Activated CD8-positive, alpha-beta memory T cell treated with anti-CD3 and anti-CD28 coated beads for 36 hours (primary cell): ENCODE data around the gene ING3. TPM values are rescaled to one million over a fixed set of nuclear protein-coding genes. Genes with fewer than 3 reads are reported as not detected.

Source experiments
- CTCF ChIA-PET: fragments of 350-600 bp; sonication (Branson Sonifier 250); formaldehyde crosslinking; loops from one replicate; lab custom pipeline; 2021; ENCODE audit warnings: antibody characterized with exemption; lab: Charles Lee
- POLR2A ChIA-PET: fragments of 350-600 bp; sonication (Branson Sonifier 250); formaldehyde crosslinking; loops from one replicate; lab custom pipeline; 2021; ENCODE audit warnings: antibody characterized with exemption; lab: Charles Lee
- total RNA-seq, 2 experiments: library from RNA; stranded (reverse); gene quantifications; one replicate each; pipeline ENCODE4 v1.2.3, GENCODE V29; 2021

The ING3 gene, protein sequence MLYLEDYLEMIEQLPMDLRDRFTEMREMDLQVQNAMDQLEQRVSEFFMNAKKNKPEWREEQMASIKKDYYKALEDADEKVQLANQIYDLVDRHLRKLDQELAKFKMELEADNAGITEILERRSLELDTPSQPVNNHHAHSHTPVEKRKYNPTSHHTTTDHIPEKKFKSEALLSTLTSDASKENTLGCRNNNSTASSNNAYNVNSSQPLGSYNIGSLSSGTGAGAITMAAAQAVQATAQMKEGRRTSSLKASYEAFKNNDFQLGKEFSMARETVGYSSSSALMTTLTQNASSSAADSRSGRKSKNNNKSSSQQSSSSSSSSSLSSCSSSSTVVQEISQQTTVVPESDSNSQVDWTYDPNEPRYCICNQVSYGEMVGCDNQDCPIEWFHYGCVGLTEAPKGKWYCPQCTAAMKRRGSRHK
- total RNA-seq: 10 to 100 TPM; 24.0 to 25.6 TPM

DNA sequence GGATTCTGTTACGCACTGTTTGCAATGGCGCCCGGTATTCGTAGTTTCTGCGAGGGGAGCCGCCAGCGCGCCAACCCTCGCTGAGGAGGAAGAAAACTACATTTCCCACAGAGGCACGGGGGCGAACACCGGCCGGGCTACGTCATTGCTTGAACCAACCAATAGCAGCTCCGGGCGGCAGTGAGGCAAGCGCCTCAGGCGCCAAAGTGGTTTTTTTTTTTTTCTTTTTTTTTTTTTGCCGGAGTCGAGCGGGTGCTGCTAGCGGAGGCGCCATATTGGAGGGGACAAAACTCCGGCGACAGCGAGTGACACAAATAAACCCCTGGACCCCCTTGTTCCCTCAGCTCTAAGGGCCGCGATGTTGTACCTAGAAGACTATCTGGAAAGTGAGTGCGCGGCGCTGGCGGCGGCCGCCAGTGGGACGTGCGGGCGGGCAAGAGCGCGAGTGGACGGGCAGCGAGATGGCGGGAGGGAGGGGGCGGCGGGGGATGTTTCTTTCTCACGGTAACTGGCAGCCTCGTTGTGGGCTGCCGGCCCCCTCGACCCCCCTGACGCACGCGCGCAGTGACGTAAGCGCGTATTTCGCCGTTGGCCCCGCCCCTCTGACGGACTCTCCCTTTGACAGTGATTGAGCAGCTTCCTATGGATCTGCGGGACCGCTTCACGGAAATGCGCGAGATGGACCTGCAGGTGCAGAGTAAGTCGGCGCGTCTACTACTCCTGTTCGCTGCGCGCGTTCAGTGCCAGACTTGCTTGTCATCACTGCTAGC lies at the start of gene ING3:
Gene ING3, plus strand, starts transcription at position 239 of the 770 bp plus-strand sequence. Its CDS starts 120 bp downstream, at position 359.
- ChIA-PET CTCF (interaction anchor here (0.7 kb wide), 2 partner anchors 543 to 579 kb away, joined by 3 read pairs; no protein-coding TSS in a partner anchor), POLR2A (interaction anchor here (0.6 to 0.7 kb wide), 8 partner anchors 19 to 717 kb away, joined by 3 to 5 read pairs (median 3); no protein-coding TSS in a partner anchor)

DNA sequence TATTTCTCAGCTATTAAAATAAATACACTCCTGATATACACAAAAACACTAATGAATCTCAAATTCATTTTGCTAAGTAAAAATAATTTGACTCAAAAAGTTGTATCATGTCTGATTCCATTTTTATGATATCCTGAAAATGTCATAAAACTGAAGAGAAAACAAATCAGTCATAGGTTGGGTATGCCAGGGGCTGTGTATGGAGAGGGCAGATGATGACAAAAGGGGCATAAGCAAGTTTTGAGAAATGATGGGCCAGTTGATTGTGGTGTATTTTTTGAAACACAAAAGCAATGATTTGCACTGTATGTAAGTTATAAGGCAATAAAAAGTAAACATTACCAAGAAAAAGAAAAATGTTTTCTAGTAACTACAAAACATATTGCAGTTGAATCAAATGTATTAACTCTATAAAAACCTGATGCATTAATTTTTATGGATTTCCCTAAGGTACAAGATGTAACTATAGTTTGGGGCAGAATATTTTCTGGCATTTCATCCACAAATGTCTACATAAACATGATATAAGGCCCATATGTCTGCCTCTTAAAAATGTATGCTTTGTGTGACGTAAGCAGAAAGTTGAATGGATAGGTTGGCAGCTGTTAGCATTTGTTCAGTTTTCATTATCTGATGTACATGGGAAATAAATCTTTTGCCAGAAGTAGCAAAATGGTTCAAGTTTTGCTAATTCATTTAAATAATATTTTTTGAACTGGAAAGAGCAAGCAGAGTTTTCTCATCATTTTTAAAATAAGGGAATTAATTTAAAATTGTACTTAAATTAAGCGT lies 35.1 kb upstream of the ING3 start:
- ChIA-PET POLR2A (no interaction called here), CTCF (no interaction called here)

DNA sequence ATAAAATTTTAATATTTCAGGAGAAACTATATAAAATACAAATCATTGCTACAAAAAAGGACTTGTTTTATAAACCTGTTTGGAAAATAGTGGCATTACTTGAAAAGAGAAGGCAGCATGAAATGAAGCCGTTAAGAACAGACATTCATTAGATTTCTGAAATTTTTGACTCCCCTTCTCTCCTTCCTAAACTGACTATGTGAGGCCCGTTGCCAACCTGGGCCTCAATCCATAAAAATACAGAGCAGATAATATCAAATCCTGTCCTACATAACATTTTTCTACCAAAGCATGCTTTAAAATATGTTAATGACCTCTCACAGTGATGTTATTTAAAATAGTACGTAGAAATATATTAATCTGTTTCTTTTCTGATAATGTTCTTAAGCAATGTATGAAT lies 34.5 kb upstream of the ING3 start:
- CTCF ChIA-PET: no interaction called here
- POLR2A ChIA-PET: no interaction called here

DNA sequence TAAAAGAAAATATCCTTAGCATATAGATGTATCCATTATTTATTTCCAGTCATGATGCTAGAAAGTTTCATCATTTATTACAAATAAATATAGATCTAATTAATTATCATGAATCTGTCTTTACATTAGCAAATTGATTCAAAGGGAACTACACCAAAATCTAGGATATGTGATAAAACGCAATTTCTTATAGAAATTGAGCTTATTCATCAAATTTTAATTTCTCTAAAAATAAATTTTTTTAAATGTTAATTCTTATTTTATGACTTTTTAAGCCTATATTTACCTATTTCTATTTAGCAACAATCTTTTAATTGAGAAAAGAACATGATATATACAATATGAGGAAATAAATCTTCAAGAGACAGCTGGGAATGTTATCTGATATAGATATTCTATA lies 34.0 kb upstream of the ING3 start:
- POLR2A ChIA-PET: no interaction called here
- CTCF ChIA-PET: no interaction called here

DNA sequence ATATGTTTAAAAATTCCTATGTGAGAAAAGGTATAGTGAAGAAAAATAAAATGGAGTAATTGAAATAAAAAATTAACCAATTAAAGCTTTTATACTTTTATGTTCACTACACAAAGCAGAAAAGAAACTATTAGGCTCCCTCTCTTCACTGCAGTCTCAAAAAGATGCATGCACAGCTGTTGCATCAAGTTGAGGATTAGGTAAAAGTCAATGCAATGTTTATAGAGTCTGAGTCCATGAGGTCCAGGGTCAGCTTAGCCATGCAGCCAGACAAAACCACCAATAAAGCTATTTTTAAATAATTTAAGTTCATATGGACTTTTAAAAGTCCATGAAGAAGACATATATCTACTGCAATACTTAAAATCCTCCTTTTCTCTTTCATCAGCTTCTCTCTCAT lies 31.1 kb upstream of the ING3 start:
- ChIA-PET POLR2A (no interaction called here), CTCF (no interaction called here)

DNA sequence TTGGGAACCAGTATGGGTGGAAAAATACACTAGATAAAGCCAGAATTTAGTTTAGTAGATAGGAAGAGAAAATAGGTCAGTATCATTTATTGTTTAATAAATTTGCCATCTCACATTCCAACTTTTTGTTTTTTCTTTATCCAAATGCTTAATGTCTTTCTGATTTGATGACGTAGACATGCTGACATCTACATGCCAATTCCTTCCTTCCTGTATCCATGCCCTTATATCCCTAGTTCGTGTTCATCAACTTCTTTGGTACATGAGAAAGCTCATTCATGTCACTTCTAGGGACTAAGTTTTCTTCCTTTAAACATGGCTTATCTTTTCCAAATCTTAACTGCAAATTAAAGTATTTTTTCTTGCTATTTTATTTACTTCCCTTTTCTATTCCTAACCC lies 30.5 kb upstream of the ING3 start:
- CTCF ChIA-PET: no interaction called here

DNA sequence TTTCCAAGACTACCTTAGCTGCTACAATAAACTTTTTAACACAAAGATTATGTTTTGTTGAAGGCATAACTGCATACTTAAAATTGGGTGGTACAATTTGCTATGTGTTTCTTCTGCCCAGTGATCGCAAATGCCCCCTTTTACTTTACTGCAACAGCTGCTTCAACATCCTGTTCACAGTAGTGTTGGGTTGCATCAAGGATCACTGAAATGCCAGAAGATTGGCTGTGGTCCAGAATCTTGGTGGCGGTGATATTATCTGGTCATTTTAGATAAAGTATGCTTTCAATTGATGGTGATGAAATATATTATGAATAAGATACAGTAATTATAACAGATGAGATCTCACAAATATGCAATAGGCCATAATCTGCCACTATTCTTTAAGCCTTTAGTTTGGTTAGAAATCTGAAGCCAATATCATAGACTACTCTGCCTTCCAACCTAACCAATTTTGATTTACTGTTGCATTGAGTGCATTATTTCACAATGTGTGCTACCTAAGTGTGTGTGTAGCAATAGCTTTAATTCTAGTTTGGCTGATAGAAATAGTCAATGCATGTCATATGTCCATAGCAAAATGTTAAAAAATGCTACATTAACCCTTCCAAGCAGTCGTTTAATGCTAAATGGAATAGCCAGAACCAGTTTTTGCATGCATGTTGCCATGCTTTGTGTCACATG lies 29.8 kb upstream of the ING3 start:
- POLR2A ChIA-PET: no interaction called here
- CTCF ChIA-PET: no interaction called here

More for the DNA sequence above, 30.5 kb upstream of the ING3 start:
- POLR2A ChIA-PET: no interaction called here

DNA sequence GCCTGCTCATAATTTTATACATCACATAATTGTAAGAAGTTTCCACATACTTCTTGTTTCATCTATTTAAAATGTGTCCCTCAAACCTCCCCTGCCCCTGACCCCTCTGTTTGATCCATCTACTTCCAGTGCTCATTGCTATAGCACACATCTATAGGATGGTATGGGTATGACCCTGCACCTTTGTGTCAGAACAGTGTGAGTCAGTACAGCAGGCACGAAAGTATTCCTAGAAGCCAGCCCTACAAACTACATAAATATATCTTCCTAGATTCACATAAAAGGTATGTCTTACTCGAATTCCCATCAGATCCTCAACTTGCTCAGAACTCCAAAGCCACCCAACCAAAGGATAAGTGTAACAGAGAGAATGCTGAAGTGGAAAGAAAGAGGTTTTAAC lies 25.7 kb upstream of the ING3 start:
- ChIA-PET POLR2A (no interaction called here), CTCF (no interaction called here)

DNA sequence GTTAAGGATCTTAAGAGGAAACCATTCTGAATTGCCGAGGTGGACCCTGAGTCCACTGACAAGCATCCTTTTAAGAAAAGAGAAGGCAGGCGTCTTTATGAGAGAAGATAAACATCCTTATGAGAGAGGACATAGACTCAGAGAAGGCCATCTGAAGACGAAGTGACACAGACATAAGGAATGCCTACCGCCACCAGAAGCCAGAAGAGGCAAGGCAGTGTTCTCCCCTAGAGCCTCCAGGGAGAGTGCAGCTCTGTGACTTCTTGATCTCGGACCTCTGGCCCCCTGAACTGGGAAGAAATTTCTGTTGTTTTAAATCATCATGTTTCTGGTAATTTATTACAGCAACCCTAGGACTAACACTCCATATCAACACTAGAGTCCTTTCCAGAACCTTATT lies 25.2 kb upstream of the ING3 start:
- POLR2A ChIA-PET: no interaction called here
- CTCF ChIA-PET: no interaction called here

DNA sequence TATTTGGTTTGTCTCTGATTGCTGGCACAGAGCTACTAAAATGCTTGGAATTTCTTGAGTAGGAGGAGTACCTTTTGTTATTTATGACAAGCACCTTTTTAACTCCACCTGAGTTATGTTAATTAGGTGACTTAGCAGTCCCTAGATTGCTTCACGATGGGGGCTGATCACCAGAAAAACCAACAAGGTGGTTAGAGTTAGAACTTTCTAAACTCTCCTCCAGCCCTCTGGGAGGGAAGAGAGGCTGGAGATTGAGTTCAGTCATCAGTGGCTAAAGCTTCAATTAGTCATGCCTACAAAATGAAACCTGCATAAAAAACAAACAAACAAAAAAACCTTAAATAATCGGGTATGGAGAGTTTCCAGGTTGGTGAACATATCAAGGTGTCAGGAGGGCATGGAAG lies 23.6 kb upstream of the ING3 start:
- POLR2A ChIA-PET: no interaction called here
- CTCF ChIA-PET: no interaction called here

- ChIA-PET CTCF (no interaction called here), POLR2A (no interaction called here)
Measured at GRCh38 chr7:120927454-120928103, 23.0 kb upstream of the ING3 start.

DNA sequence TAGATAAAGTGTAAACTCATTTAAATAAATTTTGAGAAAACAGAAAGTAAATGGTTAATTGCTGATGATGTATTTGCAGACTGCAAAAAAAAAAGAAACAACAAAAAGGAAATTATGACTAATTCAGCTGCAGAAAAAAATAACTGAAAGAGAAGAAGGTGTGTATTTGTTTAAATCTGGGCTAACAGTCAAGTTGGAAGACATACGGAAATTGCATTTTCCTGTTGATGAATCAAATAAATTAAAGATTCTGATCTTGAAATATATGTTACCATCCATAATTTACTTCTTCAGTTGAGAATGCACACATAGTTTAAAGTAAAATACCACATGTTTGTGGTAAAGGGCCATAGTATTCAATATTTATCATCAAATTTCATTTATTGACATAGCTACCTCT lies 19.3 kb upstream of the ING3 start:
- POLR2A ChIA-PET: interaction anchor here (0.5 kb wide), 1 partner anchor 19 kb away, joined by 3 read pairs; the partner anchor contains the start of gene ING3
- CTCF ChIA-PET: no interaction called here

DNA sequence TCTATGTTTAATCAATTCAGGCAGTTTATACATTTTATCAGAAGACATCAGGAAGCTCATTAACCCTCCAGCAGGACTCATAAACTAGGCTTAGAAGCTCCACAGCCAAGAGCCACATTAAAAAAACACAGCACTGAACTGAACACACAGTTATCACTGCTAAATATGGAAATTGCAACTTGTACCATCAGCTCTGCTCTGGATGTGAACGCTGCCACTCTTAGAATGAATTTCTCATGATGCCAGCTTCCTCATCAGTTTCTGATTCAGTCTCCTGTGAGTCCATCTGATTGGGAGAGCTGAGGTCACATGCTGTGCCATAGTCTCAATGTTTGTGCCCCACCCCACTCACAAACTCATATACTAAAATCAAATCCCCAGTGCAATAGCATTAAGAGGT lies 17.1 kb upstream of the ING3 start:
- POLR2A ChIA-PET: no interaction called here
- CTCF ChIA-PET: no interaction called here

GRCh38 chr7:120939345-120939744 lies 11.2 kb upstream of the ING3 start:
- ChIA-PET CTCF (no interaction called here), POLR2A (no interaction called here)

DNA sequence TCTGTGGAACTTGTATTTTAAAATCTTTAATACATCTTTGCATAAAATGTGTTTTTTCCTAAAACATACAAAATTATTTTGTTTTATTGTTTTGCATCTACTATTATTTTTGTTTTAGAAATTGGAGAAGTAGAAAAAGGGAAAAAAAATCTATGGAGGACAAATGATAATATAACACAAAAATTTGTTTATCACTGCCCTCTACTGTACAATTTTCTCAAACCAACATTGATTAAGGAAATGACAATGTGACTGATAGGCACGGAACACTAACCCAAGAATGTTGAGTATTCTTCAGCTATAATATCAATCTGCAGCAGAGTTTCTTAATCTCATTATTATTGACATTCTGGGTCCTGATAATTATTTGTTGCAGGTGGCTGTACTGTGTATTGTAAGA lies 9.5 kb upstream of the ING3 start:
- ChIA-PET CTCF (no interaction called here), POLR2A (no interaction called here)

DNA sequence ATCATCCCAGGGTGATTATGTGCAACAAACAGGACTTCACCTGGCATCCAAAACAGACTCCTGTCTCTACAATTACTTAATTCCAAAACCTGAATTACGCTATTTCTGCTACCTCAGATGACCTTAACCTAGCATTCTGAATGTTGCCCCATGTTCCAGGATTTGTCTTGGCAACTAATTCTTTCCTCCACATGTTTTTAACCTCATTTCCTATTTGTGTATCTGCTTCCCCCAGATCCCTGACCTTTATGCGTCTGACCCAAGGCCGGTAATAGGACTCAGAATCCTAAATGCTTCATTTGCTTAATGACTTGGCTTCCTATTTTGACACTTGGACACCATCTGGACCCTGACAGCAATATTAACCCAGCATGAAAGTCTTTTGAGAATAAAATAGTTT lies 8.7 kb upstream of the ING3 start:
- ChIA-PET CTCF (no interaction called here), POLR2A (no interaction called here)

- CTCF ChIA-PET: no interaction called here
- POLR2A ChIA-PET: no interaction called here
Measured at GRCh38 chr7:120942861-120943260, 7.7 kb upstream of the ING3 start.

DNA sequence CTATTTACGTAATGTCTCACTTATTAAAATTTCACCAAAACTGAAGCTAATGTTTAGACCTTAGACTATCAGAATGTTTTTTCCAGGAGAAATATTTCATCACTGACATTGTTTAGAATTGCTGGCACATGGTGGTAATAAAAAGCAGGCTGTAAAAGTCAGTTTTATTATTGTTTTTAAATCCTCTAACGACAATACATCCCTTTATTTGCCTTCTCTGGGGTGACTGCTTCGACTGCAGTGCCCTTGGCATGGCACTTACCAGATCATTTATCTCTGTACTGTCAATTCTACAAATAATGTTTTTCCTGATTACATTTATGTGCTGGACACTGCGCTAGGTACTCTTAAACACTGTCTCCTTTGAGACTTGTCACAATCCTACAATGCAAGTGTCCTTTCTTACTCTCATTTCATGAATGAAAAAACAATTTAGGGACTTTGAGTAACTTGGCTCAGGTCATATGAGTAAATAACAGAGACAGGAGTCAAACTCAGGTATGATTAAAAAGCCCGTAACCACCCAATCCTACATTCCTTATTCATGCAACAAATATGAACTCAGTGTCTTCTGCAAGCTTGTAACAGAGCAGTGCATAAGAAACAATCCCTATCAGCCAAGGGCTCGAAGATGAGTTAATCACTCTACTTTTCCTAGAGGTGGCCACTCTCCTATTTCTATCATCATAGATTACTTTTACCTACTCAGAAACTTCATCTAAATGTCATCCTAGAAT lies 5.6 kb upstream of the ING3 start:
- CTCF ChIA-PET: interaction anchor here (1.3 kb wide), 1 partner anchor 153 kb away, joined by 4 read pairs; no protein-coding TSS in a partner anchor
- POLR2A ChIA-PET: no interaction called here
